Measurements from ENCODE around the gene KCNAB2.

The KCNAB2 gene

GRCh38 chr1:5999711-6000443 is 45.8 kb upstream of the KCNAB2 start:
- no peak for TF ChIP-seq ZFP30 (CRISPR knock-in tag; IDR thresholded peaks at IDR 0.05)
- TF ChIP-seq ZNF70 (CRISPR knock-in tag; IDR thresholded peaks at IDR 0.05), result no peak
- TF ChIP-seq GLIS3 (CRISPR knock-in tag; IDR thresholded peaks at IDR 0.05), result no peak
- TF ChIP-seq CSRNP3 (CRISPR knock-in tag; IDR thresholded peaks at IDR 0.05), result no peak
- no peak for TF ChIP-seq RARB (CRISPR knock-in tag; IDR thresholded peaks at IDR 0.05)
- no peak for TF ChIP-seq ZNF8 (CRISPR knock-in tag; IDR thresholded peaks at IDR 0.05)
- TF ChIP-seq ARNTL (CRISPR knock-in tag; IDR thresholded peaks at IDR 0.05; ENCODE audit: borderline replicate concordance, low read depth), result no peak
- TF ChIP-seq ISL1 (CRISPR knock-in tag; IDR thresholded peaks at IDR 0.05), result no peak
- no peak for TF ChIP-seq TCF4 (CRISPR knock-in tag; IDR thresholded peaks at IDR 0.05; ENCODE audit: borderline replicate concordance)
- no peak for TF ChIP-seq ZFP3 (CRISPR knock-in tag; IDR thresholded peaks at IDR 0.05)
- TF ChIP-seq ZNF565 (CRISPR knock-in tag; conservative IDR thresholded peaks at IDR 0.05; ENCODE audit: low read depth), result no peak
- no peak for TF ChIP-seq TOX (CRISPR knock-in tag; IDR thresholded peaks at IDR 0.05; ENCODE audit: borderline replicate concordance)
- TF ChIP-seq SNAI2 (CRISPR knock-in tag; IDR thresholded peaks at IDR 0.05), result no peak
- no peak for TF ChIP-seq ESRRG (CRISPR knock-in tag; IDR thresholded peaks at IDR 0.05)
- no peak for TF ChIP-seq CREB5 (CRISPR knock-in tag; IDR thresholded peaks at IDR 0.05; ENCODE audit: low read depth)
- TF ChIP-seq CSDC2 (CRISPR knock-in tag; IDR thresholded peaks at IDR 0.05), result no peak
- ATAC-seq, result no peak

GRCh38 chr1:6000444-6001288 is 45.0 kb upstream of the KCNAB2 start:
- TF ChIP-seq ISL1 (CRISPR knock-in tag; IDR thresholded peaks at IDR 0.05) (no peak), POU6F1 (CRISPR knock-in tag; IDR thresholded peaks at IDR 0.05; ENCODE audit: borderline replicate concordance, low read depth) (no peak), TSHZ2 (CRISPR knock-in tag; IDR thresholded peaks at IDR 0.05) (no peak)
- no peak for ATAC-seq

GRCh38 chr1:6001992-6002576 is 43.6 kb upstream of the KCNAB2 start:
- ATAC-seq, result peak; percentile 58
- TF ChIP-seq CSDC2 (CRISPR knock-in tag; IDR thresholded peaks at IDR 0.05) (no peak), GLIS3 (CRISPR knock-in tag; IDR thresholded peaks at IDR 0.05) (no peak), ZC3H10 (CRISPR knock-in tag; IDR thresholded peaks at IDR 0.05) (no peak), PATZ1 (CRISPR knock-in tag; IDR thresholded peaks at IDR 0.05; ENCODE audit: borderline replicate concordance) (no peak), ZFP30 (CRISPR knock-in tag; IDR thresholded peaks at IDR 0.05) (no peak), ZFP3 (CRISPR knock-in tag; IDR thresholded peaks at IDR 0.05) (no peak), ZNF565 (CRISPR knock-in tag; conservative IDR thresholded peaks at IDR 0.05; ENCODE audit: low read depth) (no peak), ISL1 (CRISPR knock-in tag; IDR thresholded peaks at IDR 0.05) (no peak), ZNF8 (CRISPR knock-in tag; IDR thresholded peaks at IDR 0.05) (no peak), BACH2 (CRISPR knock-in tag; IDR thresholded peaks at IDR 0.05; ENCODE audit: borderline replicate concordance) (no peak), TSHZ2 (CRISPR knock-in tag; IDR thresholded peaks at IDR 0.05) (no peak), ARNTL (CRISPR knock-in tag; IDR thresholded peaks at IDR 0.05; ENCODE audit: borderline replicate concordance, low read depth) (no peak), RARB (CRISPR knock-in tag; IDR thresholded peaks at IDR 0.05) (no peak), CREB5 (CRISPR knock-in tag; IDR thresholded peaks at IDR 0.05; ENCODE audit: low read depth) (no peak), SNAI2 (CRISPR knock-in tag; IDR thresholded peaks at IDR 0.05) (no peak)

All from SK-N-SH treated with all-trans-retinoic acid at 6 μM for 48 hours (cell line).